Heart left ventricle (tissue), 16 donors: ENCODE measurements around the gene CNDP1. TPM values are rescaled to one million over a fixed set of nuclear protein-coding genes. Genes with fewer than 3 reads are reported as not detected.

ENCODE experiments used
- ATAC-seq, 4 donors: fragments of 200-7000 bp; cut with Tn5 transposase; one replicate each; pipeline ENCODE4 v1.9.1; 2020 to 2022; ENCODE audit warnings: moderate library complexity in 4 of 4, mild to moderate bottlenecking in 3 of 4, moderate number of reproducible peaks in 1 of 4
- DNase-seq, 5 donors: peaks; one replicate each; pipeline ENCODE4 v3.0.0-alpha.2; 2020
- H3K27ac ChIP-seq, 12 donors: fragments of 200-600 bp; sonication (generic) in 4 of 12; one replicate each; pipeline versions ENCODE4 v1.5.0 to v1.8.0; 2016 to 2022; ENCODE audit warnings: mild to moderate bottlenecking in 2 of 12
- H3K27me3 ChIP-seq, 9 donors: fragments of 200-600 bp; sonication (generic) in 2 of 9; one replicate each; pipeline versions ENCODE4 v1.5.1 to v1.8.0; 2016 to 2022; ENCODE audit warnings: mild to moderate bottlenecking in 3 of 9
- H3K36me3 ChIP-seq, 9 donors: fragments of 200-600 bp; sonication (generic) in 2 of 9; one replicate each; pipeline versions ENCODE4 v1.5.0 to v1.8.0; 2018 to 2022; ENCODE audit warnings: mild to moderate bottlenecking in 2 of 9
- H3K4me1 ChIP-seq, 12 donors: fragments of 200-600 bp; sonication (generic) in 4 of 12; one replicate each; pipeline versions ENCODE4 v1.5.0 to v1.8.0; 2016 to 2022; ENCODE audit warnings: mild to moderate bottlenecking in 3 of 12
- H3K4me3 ChIP-seq, 12 donors: fragments of 200-600 bp; sonication (generic) in 4 of 12; one replicate each; pipeline versions ENCODE4 v1.5.0 to v1.8.0; 2017 to 2022; ENCODE audit warnings: mild to moderate bottlenecking in 9 of 12, moderate library complexity in 4 of 12
- H3K9me3 ChIP-seq, 12 donors: fragments of 200-600 bp; sonication (generic) in 4 of 12; one replicate each; pipeline versions ENCODE4 v1.5.0 to v1.8.0; 2016 to 2022; ENCODE audit warnings: mild to moderate bottlenecking in 1 of 12
- POLR2A ChIP-seq, 2 donors: fragments of 450-650 bp; IDR thresholded peaks; one replicate each; pipeline ENCODE4 v1.6.1; 2017; ENCODE audit warnings: antibody characterized with exemption in 2 of 2, mild to moderate bottlenecking in 2 of 2, moderate library complexity in 2 of 2
- WGBS, 4 donors: extraction: QIAGEN DNeasy Blood & Tissue Kit in 2 of 4; methylation state at CpG; one replicate each; pipeline versions ENCODE4 v1.1.5 to v1.1.7; 2013 to 2018; 5-methylcytosine and 5-hydroxymethylcytosine counted together
- intact Hi-C, 10 donors: fragments of 100-400 bp; cut with DNase I; formaldehyde crosslinking; loops; one replicate each; pipeline versions ENCODE4 v1.11.1 to v1.14.2; 2022
- polyA plus RNA-seq, 2 donors: library from polyadenylated mRNA; stranded (reverse); fragments of 200-250 nt; gene quantifications; one replicate each; pipeline ENCODE4 v1.2.3, GENCODE V29; 2013
- total RNA-seq, 9 donors: library from RNA; depleted of rRNA in 2 of 9; stranded (reverse); fragments of >200 nt in 2 of 9; fragmentation: NEBNext Ultra II Directional in 3 of 9; extraction: Animal tissue kit (Norgen Biotek cat#: 25700) in 3 of 9; gene quantifications; one replicate each; pipeline versions ENCODE4 v1.1.0 to v1.2.4, GENCODE V29; 2016 to 2023
- TF ChIP-seq, protein P1 (sequence below), 12 donors: fragments of 200-600 bp; sonication (generic) in 4 of 12; IDR thresholded peaks; one replicate each; pipeline versions ENCODE4 v1.5.0 to v1.8.0; 2018 to 2022; ENCODE audit warnings: antibody characterized with exemption in 12 of 12, mild to moderate bottlenecking in 5 of 12
- donor health status: ischemic (EF 13 %, LVEDD 7.1; RV severe dilation, severe dysfunction).
- donor health status: healthy with polysubstance abuse.
- donor health status: DM: no; HTN: yes; CAD: no.
- donor health status: DM: no; HTN: no; CAD: no.
- donor health status: ischemic (EF 25% LVEDD 6.9; RV normal size, moderate dysfunction).
- donor health status: ischemic (EF 25% LVEDD 5.7; RV mildly dilated, moderate dysfunction).
- donor health status: healthy.
- donor health status: DM: yes; HTN: yes; CAD: no.
- donor health status: ischemic (EF 35%, LVEDD 5.7; RV mildly dilated, moderate dysfunction).
- donor health status: nonischemic (EF 11% LVEDD 7.7; RV severe dilation, severe dysfunction).
- donor health status: DM: yes; HTN: yes; CAD: no.
- donor health status: PGD.
- donor health status: ischemic (EF 29% LVEDD 5.4; RV normal size, mild dysfunction).
- donor health status: nonischemic (EF 23%, LVEDD 6.1; RV moderate dilation, normal function).

Gene CNDP1
- total and polyA plus RNA-seq, 11 donors: 0.03 TPM; not detected in 10

DNA sequence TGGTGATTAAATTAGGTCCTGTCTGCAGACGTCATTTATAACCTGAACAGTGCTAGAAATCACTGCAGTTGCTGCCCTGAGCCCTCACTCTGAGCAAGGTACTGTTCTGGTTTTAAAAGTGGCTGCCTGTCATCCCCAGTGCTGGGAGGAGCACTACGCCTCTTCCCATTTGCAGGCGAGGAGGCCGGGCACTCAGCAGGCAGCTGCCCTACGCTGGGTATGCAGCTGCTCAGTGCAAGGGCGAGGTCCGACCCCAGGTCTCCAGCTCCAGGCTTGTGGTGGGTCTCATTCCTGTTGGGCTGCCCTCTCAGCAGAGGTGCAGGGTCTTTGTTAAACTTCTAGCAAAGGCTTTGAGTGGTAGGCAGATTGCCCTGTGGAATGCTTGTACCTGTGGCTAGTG, 22.5 kb upstream of the CNDP1 start:
- peaks cover 0 to 5% (median 0%) of the 10 kb centered on the region in 12 donors for H3K4me1 ChIP-seq
- no peak for TF ChIP-seq POLR2A (IDR thresholded peaks at IDR 0.05)
- TF ChIP-seq, protein P1, sequence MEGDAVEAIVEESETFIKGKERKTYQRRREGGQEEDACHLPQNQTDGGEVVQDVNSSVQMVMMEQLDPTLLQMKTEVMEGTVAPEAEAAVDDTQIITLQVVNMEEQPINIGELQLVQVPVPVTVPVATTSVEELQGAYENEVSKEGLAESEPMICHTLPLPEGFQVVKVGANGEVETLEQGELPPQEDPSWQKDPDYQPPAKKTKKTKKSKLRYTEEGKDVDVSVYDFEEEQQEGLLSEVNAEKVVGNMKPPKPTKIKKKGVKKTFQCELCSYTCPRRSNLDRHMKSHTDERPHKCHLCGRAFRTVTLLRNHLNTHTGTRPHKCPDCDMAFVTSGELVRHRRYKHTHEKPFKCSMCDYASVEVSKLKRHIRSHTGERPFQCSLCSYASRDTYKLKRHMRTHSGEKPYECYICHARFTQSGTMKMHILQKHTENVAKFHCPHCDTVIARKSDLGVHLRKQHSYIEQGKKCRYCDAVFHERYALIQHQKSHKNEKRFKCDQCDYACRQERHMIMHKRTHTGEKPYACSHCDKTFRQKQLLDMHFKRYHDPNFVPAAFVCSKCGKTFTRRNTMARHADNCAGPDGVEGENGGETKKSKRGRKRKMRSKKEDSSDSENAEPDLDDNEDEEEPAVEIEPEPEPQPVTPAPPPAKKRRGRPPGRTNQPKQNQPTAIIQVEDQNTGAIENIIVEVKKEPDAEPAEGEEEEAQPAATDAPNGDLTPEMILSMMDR (IDR thresholded peaks at IDR 0.05): no peak
- H3K27me3 ChIP-seq: no peaks in the 10 kb centered on the region
- H3K27ac ChIP-seq: no peak overlapping the region
- no peaks in the 10 kb centered on the region for H3K9me3 ChIP-seq
- 81 to 91% (median 88%) methylated on average over 1 to 7 of the region's 7 CpGs for WGBS, 4 donors
- intact Hi-C loops: no loop called here
- H3K4me3 ChIP-seq: no peak overlapping the region
- ATAC-seq (no peak), DNase-seq (no peak)
- H3K36me3 ChIP-seq: peaks cover 3 to 100% (median 94%) of the 10 kb centered on the region in 9 donors

DNA sequence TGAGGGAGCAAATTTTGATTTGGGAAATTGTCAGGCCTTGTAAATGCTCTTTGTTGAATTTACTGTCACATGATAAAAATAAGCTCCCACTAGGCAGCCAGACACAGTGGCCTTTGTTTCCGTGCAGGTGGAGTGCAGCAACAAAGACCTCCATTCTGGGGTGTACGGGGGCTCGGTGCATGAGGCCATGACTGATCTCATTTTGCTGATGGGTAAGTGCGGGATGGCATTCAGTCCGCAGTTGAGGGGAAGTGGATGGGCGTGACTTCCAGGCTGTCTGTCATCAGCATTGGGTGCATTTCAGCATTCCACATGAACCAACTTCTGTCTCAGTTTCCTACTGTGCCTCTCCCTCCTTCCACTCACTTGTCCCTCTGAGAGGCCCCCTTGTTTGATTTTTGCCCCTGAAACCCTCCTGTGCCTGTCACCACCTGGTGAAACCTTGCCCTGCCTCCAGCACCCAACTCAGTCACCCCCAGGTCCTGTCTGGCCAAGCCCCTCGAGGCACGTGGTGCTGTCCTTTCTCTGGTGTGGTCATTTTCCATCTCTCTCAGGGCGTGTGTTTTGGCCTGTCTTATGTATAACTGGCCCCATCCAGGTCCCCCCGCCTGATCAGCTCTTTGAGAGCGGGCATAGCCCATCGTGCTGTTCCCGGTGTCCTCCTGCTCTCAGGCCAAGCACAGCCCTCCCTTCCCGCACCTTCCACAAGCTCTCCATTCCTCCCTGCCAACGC, 21.8 kb upstream of the CNDP1 start:
- no peak for ATAC-seq
- WGBS, 4 donors: 86 to 91% (median 89%) methylated on average over 15 of the region's 15 CpGs
- H3K4me3 ChIP-seq: no peak overlapping the region
- DNase-seq: no peak
- TF ChIP-seq, protein P1 (IDR thresholded peaks at IDR 0.05): no peak
- TF ChIP-seq POLR2A (IDR thresholded peaks at IDR 0.05): no peak
- H3K36me3 ChIP-seq: peaks cover 3 to 100% (median 94%) of the 10 kb centered on the region in 9 donors
- intact Hi-C loops: no loop called here
- H3K4me1 ChIP-seq: peaks cover 0 to 3% (median 0%) of the 10 kb centered on the region in 12 donors
- H3K27me3 ChIP-seq: no peaks in the 10 kb centered on the region
- no peaks in the 10 kb centered on the region for H3K9me3 ChIP-seq
- H3K27ac ChIP-seq: no peak overlapping the region

DNA sequence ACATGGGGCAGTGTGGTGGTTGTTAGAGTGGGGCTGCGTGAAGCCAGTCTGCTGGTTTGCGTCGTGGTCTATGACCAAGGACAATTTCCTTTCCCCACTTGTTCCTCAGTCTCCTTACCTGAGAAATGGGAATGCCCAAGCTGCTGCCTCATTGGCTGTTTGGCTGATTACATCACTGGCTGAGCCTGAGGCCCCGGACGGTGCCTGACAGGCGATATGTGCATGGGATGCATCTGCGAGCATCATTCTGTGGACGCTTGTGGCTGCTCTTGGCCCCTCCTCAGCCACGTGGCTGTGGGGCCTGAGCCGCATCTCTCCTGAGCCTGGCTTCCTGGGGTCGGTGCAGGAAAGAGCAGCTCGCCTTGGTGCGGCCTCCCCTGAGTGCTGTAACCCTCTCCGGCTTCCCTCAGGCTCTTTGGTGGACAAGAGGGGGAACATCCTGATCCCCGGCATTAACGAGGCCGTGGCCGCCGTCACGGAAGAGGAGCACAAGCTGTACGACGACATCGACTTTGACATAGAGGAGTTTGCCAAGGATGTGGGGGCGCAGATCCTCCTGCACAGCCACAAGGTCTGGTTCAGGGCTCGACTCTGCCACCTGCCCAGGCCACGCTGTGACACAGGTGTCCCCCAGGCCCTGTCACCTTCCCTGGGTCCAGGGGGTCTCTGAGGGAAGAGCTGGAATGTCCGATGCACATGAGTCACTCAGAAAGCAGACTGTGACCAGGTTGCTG, 21.0 kb upstream of the CNDP1 start:
- Histone ChIP-seq H3K27me3 (no peaks in the 10 kb centered on the region), H3K9me3 (no peaks in the 10 kb centered on the region), H3K27ac (no peak overlapping the region), H3K36me3 (peaks cover 3 to 100% (median 94%) of the 10 kb centered on the region in 9 donors), H3K4me3 (no peak overlapping the region), H3K4me1 (peaks cover 0 to 3% (median 0%) of the 10 kb centered on the region in 12 donors)
- no peak for ATAC-seq
- intact Hi-C loops: no loop called here
- no peak for DNase-seq
- 94 to 97% (median 94%) methylated on average over 16 to 27 of the region's 27 CpGs for WGBS, 4 donors
- no peak for TF ChIP-seq POLR2A (IDR thresholded peaks at IDR 0.05)
- TF ChIP-seq, protein P1 (IDR thresholded peaks at IDR 0.05): no peak

DNA sequence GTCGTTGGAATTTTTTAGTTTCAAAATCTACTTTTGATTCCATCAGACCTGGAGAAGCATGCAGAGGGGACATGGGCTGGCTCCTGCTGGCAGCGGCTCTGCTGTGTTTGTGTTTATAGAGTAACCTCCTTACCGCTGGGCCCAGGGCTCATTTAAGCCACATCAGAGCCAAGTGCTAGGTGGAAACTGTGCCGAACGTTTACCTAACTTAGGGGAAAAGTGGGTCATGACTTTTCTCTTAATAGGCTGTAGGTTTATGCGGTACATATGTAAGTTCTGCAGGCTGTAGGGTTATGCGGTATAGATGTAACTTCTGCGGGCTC, 20.5 kb upstream of the CNDP1 start:
- TF ChIP-seq, protein P1 (IDR thresholded peaks at IDR 0.05): no peak
- no peak for TF ChIP-seq POLR2A (IDR thresholded peaks at IDR 0.05)
- DNase-seq: no peak
- peaks cover 0 to 3% (median 0%) of the 10 kb centered on the region in 12 donors for H3K4me1 ChIP-seq
- H3K27ac ChIP-seq: no peak overlapping the region
- H3K4me3 ChIP-seq: no peak overlapping the region
- no peaks in the 10 kb centered on the region for H3K27me3 ChIP-seq
- peaks cover 3 to 100% (median 94%) of the 10 kb centered on the region in 9 donors for H3K36me3 ChIP-seq
- 91 to 94% (median 92%) methylated on average over 8 of the region's 8 CpGs for WGBS, 4 donors
- intact Hi-C loops: no loop called here
- no peak for ATAC-seq
- no peaks in the 10 kb centered on the region for H3K9me3 ChIP-seq
